ENCODE results near the gene ADAMTS14. TPM values are rescaled to one million over a fixed set of nuclear protein-coding genes. Genes with fewer than 3 reads are reported as not detected.

The ADAMTS14 gene
- total RNA-seq, 3 donors from 2014 or later = under 0.01 to 0.15 (median under 0.01) TPM

DNA sequence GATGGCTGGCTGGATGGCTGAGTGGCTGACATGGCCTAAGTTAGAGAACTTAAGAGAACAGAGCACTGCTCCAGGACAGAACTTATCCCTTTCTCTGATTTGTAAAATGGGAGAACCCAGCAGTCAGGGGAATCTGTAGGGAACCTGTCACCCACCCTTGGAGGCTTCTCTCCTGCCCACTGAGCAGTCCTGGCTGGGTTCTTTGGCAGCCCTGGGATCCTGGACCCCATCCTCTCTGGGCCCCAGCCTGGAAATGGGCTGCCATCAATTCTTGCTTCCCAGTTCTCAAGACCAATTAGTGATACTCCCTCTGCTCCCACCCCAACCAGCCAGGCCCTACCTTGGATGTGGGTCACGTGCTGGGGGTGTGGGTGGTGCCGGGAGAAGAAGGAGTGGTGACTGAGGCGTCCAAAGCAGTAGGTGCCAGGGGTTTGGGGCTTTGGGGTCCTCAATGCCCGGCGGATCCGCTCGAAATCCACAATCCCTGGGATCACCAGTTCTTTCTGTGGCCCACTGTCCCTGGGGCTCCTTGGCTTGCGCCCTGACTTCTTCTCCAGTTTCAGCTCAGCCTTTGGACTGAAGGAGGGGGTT is 109.2 kb downstream of the ADAMTS14 start:
- Histone ChIP-seq H3K9me3 (no peaks in the 10 kb centered on the region), H3K27me3 (peaks cover 0 to 4% of the 10 kb centered on the region in 2 donors), H3K27ac (no peak overlapping the region), H3K4me3 (no peak overlapping the region), H3K36me3 (no peaks in the 10 kb centered on the region), H3K4me1 (no peaks in the 10 kb centered on the region)
- intact Hi-C loops (cut with DNase I; ENCODE audit: low total_unique reads) = loop anchor here (5.0 kb wide), 1 partner anchor 964 kb away; no protein-coding TSS in a partner anchor
- peak in 1 of 2 donors; percentile 13 for DNase-seq (ENCODE audit: low spot score in 2 of 2)
- TF ChIP-seq POLR2AphosphoS5 (IDR thresholded peaks at IDR 0.05) = no peak
- no peak for TF ChIP-seq POLR2A (IDR thresholded peaks at IDR 0.05)
- TF ChIP-seq, protein P1, sequence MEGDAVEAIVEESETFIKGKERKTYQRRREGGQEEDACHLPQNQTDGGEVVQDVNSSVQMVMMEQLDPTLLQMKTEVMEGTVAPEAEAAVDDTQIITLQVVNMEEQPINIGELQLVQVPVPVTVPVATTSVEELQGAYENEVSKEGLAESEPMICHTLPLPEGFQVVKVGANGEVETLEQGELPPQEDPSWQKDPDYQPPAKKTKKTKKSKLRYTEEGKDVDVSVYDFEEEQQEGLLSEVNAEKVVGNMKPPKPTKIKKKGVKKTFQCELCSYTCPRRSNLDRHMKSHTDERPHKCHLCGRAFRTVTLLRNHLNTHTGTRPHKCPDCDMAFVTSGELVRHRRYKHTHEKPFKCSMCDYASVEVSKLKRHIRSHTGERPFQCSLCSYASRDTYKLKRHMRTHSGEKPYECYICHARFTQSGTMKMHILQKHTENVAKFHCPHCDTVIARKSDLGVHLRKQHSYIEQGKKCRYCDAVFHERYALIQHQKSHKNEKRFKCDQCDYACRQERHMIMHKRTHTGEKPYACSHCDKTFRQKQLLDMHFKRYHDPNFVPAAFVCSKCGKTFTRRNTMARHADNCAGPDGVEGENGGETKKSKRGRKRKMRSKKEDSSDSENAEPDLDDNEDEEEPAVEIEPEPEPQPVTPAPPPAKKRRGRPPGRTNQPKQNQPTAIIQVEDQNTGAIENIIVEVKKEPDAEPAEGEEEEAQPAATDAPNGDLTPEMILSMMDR (IDR thresholded peaks at IDR 0.05) = no peak

DNA sequence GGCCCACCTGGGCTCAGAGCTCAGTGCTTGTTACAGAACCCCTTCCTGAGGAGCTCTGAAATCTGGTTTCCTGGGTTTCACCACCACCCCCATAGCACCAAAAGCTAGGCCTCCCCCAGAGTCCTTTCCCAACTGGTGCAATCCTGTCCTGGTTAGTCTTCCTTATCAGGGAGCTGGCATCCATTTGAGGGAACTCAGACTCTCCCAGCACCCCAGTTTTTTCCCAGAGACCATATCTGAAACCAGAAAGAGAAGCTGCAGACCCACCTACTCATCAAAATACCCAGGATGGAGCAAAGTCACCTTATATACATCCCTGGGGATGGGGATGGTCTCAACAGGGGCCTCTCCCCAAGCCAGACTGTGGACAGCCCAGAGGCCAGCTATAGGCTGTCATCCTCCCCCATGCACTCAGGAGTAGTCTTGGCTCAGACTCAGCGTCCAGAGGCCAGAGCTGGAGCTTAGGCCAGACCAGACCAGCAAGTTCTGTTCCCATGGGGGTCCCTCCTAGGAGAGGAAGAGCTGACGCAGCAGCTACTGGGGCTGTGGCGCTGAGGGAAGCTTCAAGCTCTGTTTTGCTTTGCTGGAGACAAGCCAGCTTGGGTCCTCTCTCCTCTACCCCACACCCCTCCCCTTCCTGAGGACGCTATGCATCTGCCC is 109.9 kb downstream of the ADAMTS14 start:
- H3K27me3 ChIP-seq = peaks cover 0 to 4% of the 10 kb centered on the region in 2 donors
- no peaks in the 10 kb centered on the region for H3K4me1 ChIP-seq
- peak in 1 of 2 donors; percentile 11 for DNase-seq (ENCODE audit: low spot score in 2 of 2)
- no peak overlapping the region for H3K27ac ChIP-seq
- H3K4me3 ChIP-seq = no peak overlapping the region
- H3K36me3 ChIP-seq = no peaks in the 10 kb centered on the region
- TF ChIP-seq POLR2AphosphoS5 (IDR thresholded peaks at IDR 0.05) = no peak
- TF ChIP-seq, protein P1 (IDR thresholded peaks at IDR 0.05) = no peak
- no peak for TF ChIP-seq POLR2A (IDR thresholded peaks at IDR 0.05)
- intact Hi-C loops (cut with DNase I; ENCODE audit: low total_unique reads) = loop anchor here (5.0 kb wide), 1 partner anchor 965 kb away; no protein-coding TSS in a partner anchor
- H3K9me3 ChIP-seq = no peaks in the 10 kb centered on the region

DNA sequence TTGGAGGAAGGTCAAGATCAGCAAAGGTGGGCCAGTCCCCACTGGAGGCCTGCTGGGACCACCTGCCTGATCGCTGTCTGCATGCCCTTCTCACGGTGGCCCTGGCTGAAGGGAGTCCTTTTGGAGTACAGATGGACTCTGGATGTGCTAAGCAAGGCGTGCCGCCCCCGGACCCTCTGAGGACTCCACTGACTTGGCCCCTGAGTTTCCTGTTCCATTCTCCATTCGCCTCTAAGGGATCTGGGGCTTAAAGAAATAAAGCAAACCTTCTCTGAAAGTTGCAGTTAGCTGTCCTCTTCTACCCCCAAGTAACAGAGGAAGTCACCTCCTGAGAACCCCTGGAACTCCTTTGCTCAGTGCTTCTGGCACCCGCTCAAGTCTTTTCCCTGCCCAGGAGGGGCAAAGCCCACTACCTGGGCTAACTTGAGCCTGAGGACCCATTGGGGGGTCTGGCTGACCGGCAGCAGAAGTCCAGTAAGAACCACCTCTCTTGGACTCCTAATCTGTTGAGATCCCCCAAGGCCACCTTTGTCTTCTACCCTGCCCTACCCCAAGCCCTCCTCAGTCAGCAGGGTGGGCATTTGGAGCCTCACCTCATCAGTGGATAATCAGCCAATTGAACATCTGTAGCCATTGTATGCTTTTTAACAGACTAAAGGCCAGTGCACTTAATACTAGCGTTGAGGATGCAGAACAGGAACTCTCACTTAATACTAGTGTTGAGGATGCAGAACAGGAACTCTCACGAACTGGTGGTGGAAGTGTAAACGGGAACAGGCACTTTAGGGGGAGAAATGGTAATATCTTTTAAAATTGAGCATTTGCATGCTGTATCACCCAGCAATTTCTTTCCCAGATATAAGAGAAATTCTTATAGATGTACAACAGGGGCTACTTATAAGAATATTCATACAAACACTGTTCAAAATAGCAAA is 110.7 kb downstream of the ADAMTS14 start:
- H3K36me3 ChIP-seq = no peaks in the 10 kb centered on the region
- no peak overlapping the region for H3K4me3 ChIP-seq
- no peaks in the 10 kb centered on the region for H3K4me1 ChIP-seq
- intact Hi-C loops (cut with DNase I; ENCODE audit: low total_unique reads) = loop anchor here (5.0 kb wide), 1 partner anchor 966 kb away; no protein-coding TSS in a partner anchor
- no peak for DNase-seq (ENCODE audit: low spot score in 2 of 2)
- peaks cover 0 to 4% of the 10 kb centered on the region in 2 donors for H3K27me3 ChIP-seq
- H3K9me3 ChIP-seq = no peaks in the 10 kb centered on the region
- no peak for TF ChIP-seq POLR2A (IDR thresholded peaks at IDR 0.05)
- TF ChIP-seq, protein P1 (IDR thresholded peaks at IDR 0.05) = no peak
- no peak for TF ChIP-seq POLR2AphosphoS5 (IDR thresholded peaks at IDR 0.05)
- no peak overlapping the region for H3K27ac ChIP-seq

DNA sequence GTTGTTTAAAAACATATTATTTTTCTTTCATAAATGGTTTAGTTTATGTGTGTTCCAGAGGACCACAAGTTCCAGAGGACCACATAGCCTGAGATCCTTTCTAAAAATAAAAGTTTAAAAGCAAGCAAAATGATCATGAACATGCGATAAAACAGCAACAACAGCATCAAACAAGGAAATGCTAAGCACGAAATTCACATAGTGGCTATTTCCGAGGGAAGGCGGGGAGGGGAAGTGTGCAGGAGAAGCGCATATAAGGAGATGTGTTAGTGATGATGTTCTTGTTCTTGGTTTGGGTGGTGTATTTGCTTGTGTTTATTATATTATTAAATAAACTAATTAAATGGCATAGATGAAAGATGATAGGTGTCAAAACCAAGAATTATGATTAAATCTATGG is 111.7 kb downstream of the ADAMTS14 start:
- Histone ChIP-seq H3K36me3 (no peaks in the 10 kb centered on the region), H3K9me3 (no peaks in the 10 kb centered on the region), H3K27me3 (peaks cover 0 to 4% of the 10 kb centered on the region in 2 donors), H3K4me1 (no peaks in the 10 kb centered on the region), H3K4me3 (no peak overlapping the region), H3K27ac (no peak overlapping the region)
- TF ChIP-seq POLR2AphosphoS5 (IDR thresholded peaks at IDR 0.05) = no peak
- no peak for TF ChIP-seq POLR2A (IDR thresholded peaks at IDR 0.05)
- intact Hi-C loops (cut with DNase I; ENCODE audit: low total_unique reads) = loop anchor here (5.0 kb wide), 1 partner anchor 967 kb away; no protein-coding TSS in a partner anchor
- no peak for DNase-seq (ENCODE audit: low spot score in 2 of 2)

DNA sequence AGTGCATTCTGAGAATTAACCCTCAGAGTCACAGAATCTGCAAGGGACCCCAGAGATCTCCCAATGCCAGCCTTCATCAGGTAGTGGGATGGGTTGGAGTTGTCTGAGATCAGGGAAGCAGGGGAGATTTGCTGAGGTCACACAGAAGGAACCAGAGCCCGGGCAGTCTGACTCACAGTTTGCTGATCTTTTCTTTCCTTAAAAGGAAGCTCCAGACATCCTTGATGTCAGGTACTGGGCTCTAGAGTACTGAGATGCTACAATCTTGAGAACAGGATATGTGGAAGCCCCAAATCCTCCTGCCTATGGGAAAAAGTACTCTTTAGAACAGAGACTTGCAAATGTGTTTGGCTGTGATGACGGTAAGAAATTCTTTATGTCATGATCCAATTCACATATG is 112.2 kb downstream of the ADAMTS14 start:
- Histone ChIP-seq H3K4me3 (no peak overlapping the region), H3K4me1 (no peaks in the 10 kb centered on the region), H3K27me3 (peaks cover 0 to 4% of the 10 kb centered on the region in 2 donors), H3K27ac (no peak overlapping the region), H3K9me3 (no peaks in the 10 kb centered on the region), H3K36me3 (no peaks in the 10 kb centered on the region)
- DNase-seq (ENCODE audit: low spot score in 2 of 2) = no peak
- intact Hi-C loops (cut with DNase I; ENCODE audit: low total_unique reads) = loop anchor here (5.0 kb wide), 1 partner anchor 967 kb away; no protein-coding TSS in a partner anchor
- TF ChIP-seq POLR2AphosphoS5 (IDR thresholded peaks at IDR 0.05) = no peak
- TF ChIP-seq, protein P1 (IDR thresholded peaks at IDR 0.05) = no peak
- TF ChIP-seq POLR2A (IDR thresholded peaks at IDR 0.05) = no peak
